Glomerular endothelial cell (primary cell): ENCODE results near the gene SERPINA1. TPM values are rescaled to one million over a fixed set of nuclear protein-coding genes. Genes with fewer than 3 reads are reported as not detected.

Experiments used
- DNase-seq: peaks from one replicate; pipeline ENCODE4 v3.0.0-alpha.2; 2011; ENCODE audit warnings: low read depth, low spot score; ENCODE audit errors: extremely low read depth
- total RNA-seq: library from RNA; depleted of rRNA; stranded (reverse); fragments of >200 nt; gene quantifications from 2 replicates; pipeline ENCODE4 v1.2.3, GENCODE V29; 2015

SERPINA1 gene
- total RNA-seq, 1 donor from 2014 or later, result 0.88 TPM

DNA sequence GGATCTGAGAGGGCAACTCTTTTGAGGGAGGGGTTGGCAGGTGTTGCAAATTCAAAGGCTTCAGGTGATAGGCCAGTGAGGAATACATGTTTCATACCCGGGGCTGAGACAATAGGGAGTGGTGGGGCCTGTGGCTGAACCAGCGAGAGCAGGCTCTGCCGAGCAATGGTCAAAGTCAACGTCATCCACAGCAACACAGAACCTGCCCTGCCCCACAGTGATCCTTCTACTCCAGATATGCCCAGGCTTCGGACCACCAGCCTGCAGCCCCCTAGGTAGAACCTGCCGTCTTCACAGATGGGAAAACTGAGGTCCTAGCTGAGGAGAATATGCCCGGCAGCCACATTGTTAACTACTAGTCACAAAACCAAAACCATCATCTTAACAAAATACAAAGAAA lies 4.1 kb downstream of the SERPINA1 start:
- no peak for DNase-seq

DNA sequence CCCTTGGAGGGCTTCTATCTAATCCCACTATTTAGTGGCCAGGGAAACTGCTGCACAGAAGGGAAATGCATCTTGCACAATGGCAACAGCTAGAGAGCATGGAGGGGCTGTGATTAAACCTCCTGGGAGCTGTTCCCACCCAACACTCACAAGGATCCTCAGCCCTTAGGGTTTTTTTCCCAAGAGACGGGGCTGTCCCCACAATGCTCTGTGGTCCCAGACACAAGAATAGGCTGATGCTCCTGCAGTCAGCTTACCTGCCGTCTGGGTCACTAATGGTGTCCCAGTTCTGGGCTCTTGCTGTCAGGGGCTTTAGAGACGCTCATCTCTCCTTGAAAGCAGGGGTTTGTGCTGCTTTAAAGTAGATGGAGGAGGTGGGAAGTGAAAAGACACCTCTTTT lies 4.6 kb downstream of the SERPINA1 start:
- no peak for DNase-seq

DNA sequence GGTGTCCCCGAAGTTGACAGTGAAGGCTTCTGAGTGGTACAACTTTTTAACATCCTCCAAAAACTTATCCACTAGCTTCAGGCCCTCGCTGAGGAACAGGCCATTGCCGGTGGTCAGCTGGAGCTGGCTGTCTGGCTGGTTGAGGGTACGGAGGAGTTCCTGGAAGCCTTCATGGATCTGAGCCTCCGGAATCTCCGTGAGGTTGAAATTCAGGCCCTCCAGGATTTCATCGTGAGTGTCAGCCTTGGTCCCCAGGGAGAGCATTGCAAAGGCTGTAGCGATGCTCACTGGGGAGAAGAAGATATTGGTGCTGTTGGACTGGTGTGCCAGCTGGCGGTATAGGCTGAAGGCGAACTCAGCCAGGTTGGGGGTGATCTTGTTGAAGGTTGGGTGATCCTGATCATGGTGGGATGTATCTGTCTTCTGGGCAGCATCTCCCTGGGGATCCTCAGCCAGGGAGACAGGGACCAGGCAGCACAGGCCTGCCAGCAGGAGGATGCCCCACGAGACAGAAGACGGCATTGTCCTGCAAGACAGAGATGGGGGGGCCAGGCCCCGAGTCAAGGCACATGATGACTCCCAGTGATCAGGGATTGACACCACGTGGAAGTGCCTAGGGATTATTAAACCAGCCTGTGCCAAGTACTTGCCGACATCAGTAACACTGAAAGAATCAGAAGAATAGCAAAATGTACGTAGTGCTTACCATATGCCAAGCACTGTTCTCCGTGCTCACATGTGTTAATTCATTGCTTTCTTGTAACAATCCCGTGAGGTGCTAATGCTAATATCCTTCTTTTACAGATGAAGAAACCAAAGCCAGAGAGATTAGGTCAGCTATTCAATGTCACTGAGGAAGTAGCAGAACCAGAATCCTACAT lies 5.4 kb downstream of the SERPINA1 start:
- no peak for DNase-seq

GRCh38 chr14:94382099-94382715 lies 6.2 kb downstream of the SERPINA1 start:
- no peak for DNase-seq

DNA sequence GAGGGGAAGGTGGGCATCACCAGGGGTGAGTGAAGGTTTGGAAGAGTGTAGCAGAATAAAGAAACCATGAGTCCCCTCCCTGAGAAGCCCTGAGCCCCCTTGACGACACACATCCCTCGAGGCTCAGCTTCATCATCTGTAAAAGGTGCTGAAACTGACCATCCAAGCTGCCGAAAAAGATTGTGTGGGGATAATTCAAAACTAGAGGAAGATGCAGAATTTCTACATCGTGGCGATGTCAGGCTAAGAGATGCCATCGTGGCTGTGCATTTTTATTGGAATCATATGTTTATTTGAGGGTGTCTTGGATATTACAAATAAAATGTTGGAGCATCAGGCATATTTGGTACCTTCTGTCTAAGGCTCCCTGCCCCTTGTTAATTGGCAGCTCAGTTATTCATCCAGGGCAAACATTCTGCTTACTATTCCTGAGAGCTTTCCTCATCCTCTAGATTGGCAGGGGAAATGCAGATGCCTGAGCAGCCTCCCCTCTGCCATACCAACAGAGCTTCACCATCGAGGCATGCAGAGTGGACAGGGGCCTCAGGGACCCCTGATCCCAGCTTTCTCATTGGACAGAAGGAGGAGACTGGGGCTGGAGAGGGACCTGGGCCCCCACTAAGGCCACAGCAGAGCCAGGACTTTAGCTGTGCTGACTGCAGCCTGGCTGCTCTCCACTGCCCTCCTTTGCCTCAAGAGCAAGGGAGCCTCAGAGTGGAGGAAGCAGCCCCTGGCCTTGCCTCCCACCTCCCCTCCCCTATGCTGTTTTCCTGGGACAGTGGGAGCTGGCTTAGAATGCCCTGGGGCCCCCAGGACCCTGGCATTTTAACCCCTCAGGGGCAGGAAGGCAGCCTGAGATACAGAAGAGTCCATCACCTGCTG lies 7.0 kb downstream of the SERPINA1 start:
- DNase-seq, result no peak

- DNase-seq, result no peak
Measured at GRCh38 chr14:94380225-94381148, 7.9 kb downstream of the SERPINA1 start.

DNA sequence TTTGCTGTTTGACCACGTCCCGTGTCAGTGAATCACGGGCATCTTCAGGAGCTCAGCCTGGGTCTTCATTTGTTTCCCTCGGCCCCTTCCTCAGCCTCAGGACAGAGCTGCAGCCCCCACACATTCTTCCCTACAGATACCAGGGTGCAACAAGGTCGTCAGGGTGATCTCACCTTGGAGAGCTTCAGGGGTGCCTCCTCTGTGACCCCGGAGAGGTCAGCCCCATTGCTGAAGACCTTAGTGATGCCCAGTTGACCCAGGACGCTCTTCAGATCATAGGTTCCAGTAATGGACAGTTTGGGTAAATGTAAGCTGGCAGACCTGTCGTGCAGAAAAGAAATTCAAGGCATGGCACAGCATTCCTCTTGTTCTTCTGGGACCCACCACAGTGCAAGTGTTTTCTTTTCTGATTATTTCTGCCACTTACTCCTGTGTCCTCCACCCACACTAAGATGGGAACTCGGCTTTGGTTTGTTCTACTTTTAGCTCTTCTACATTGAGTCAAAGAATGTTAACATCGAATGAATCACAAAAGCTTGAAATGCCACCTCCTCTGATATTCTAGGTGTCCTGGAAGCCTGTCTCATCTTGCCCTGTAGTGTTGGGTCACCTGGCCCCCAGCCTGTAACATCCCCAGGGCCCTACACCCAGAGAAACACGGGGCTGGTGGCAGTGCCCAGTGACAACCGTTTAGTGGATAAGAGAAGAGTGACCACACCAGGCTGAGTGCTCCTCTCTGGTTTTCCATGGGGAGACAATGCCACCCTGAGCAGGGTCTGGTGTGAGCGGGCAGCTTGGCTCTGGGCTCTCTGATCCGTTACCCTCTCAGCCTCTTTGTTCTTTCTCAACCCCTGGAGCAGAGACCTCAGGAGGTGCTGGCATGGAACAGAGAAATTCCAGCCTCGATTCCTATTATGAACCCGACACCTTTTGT lies 8.8 kb downstream of the SERPINA1 start:
- DNase-seq, result no peak

GRCh38 chr14:94378527-94379290 lies 9.7 kb downstream of the SERPINA1 start:
- no peak for DNase-seq

DNA sequence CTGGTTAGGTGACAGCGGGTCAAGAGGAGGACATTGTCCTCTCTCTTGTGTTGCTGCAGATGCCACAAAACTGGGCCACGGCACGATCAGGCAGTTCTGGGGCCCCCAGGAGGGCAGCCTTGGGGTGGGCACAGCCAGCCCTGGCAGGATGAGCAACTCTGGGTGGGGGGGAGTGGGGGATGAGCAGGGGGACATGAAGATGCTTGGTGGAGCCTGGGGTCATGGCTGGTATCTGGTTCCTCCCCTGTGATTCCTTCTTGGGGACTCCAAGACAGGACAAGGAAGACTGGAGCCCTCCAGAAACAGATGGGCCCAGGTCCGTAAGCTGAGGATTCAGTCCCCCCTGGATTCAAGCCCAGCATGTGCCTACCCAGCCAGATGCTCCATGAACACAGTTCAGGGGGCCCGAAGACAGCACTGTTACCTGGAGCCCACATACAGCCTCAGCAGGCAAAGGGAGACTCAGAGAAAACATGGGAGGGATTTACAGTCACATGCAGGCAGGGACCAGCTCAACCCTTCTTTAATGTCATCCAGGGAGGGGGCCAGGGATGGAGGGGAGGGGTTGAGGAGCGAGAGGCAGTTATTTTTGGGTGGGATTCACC lies 10.4 kb downstream of the SERPINA1 start:
- no peak for DNase-seq

DNA sequence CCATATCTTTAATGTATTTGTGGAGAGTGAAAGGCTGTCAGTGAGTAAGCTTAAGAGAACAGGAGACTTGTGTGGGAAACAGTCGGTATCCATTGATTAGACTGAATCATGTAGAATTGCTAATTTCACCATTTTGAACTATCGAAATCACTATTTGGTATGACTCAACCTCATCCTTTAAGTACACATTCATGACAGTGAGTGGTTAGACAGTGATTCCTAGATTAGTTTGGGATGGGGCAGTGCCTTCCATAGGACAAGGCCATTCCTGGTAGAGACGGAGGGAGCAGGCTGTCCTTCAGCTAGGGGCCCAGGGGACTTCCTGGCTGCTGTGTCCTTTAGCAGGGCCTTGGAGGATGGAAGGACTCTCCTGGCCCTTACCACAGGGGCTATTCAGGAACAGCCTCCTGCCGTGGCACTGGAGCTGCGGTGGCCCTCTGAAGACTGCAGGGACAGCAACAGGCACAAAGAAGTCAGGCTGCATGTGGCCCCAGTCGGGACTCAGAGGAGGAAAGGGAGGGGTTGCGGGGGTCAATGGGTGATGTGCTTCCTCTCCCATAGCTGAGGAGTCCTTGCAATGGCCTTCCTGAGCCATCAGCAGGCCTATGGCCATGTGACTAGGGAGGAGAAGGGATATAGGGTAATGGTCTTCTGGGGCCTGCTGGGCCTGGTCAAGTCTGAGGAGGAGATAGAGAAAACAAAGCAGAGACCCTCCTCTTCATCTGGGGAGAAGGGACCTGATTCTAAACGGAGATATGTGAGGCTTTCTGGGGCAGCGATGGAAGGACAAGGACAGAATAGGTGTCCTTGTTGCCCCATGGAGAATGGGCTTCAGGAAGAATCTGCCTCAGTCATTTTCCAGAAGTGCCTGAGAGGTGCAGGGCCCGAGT lies 11.2 kb downstream of the SERPINA1 start:
- DNase-seq, result no peak

DNA sequence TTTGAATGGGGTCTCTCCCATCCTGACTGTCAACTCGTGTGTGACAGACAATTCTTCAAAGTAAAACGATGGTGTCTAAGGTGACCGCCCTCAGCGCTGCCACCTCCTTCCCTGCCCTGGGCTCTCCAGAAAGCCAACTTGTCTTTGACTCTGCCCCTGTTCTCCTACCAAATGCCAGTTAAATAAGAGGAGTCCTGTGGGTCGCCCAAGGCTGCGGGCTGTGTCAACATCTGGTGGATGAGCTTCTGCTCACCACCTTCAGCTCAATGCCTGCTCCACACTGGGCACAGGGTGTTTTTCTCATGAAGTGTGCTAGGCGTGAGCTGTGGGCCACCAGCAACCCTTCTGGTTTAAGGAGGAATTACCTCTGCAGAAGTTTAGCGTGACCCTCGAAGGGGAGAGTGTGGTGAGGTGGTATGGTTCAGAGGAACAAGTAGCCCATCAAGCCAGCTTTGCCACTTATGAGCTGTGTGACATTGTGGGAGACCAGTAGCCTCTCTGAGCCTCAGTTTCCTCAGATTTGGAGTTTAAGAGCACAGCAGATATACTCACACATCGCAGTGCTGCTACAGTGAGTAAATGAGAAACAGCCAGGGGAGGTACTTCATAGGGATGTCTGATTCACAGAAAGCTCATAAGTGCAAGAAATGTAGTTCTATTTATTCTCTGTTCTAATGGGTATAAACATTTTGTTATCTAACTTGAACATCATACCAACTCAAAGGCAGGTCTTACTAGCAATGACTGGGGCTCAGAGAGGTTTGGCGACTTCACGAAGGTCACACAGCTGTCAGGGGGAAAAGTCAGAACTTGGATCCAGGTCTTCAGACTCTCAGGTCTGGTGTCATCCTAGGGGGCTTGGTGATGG lies 12.1 kb downstream of the SERPINA1 start:
- no peak for DNase-seq

DNA sequence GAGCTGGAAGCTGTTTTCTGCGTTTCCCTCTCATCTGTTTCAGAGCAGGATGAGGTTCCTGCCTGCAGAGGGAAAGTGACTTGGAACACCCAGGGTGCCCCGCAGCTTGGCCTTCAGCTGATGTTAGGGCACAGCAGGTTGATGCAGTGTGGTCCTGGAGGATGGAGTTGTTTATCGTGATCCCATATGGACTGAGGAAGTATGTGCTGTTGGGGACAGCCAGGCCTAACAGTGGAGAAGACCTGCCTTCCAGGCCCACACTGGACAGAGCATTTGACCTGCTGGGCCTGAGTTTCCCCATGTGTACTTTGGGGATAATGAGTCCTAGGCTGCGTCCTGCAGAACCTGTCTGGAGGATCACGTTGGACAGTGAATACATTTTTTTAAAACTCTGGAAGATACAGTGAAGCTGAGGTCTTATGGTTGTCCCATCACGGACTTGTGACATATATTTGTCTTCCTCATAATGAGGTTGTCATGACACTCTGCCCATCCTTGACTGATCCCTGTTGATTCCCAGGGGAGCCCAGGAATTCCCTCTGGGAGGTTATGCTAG lies 12.8 kb downstream of the SERPINA1 start:
- DNase-seq, result no peak

- no peak for DNase-seq
Measured at GRCh38 chr14:94374749-94375260, 13.6 kb downstream of the SERPINA1 start.

- no peak for DNase-seq
Measured at GRCh38 chr14:94374116-94374515, 14.3 kb downstream of the SERPINA1 start.

DNA sequence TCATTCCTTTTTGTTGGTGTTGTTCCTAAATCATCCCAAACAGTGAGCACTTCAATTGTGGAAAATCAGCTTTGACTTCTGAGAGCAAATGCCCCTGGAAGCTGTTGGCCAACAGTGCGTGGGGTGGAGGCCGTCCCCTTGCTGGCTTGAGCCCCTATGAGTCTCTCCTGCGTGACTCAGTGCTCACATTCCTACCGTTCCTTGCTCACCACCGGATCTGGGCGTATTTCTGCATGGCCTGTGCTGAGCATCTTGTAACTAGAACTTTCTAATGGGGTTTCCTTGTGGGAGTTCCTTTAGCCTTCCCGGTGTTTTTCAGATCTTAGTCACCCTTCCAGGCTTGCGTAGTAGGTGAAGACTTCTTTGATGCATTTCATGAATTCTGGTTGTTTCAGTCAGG lies 14.7 kb downstream of the SERPINA1 start:
- DNase-seq, result no peak
